HAP-1 (cell line): Measurements from ENCODE around the gene ZNF516.
"Not testable (repeated sequence)": the region's sequence is repeated elsewhere in the genome, so short reads cannot be mapped to it uniquely, and the experiment has no call there.

Experiments used
- DNase-seq, 2 experiments: peaks; one replicate each; pipeline ENCODE4 v3.0.0-alpha.2; 2016 to 2020; ENCODE audit warnings: low spot score in 2 of 2
- H3K27me3 ChIP-seq: fragments of 250-450 bp; sonication (Bioruptor Pico); 2 replicates; pipeline ENCODE4 v1.5.1; 2020; ENCODE audit warnings: low read depth, mild to moderate bottlenecking, moderate library complexity
- H3K36me3 ChIP-seq: fragments of 250-450 bp; sonication (Bioruptor Pico); replicated peaks from 2 replicates; pipeline ENCODE4 v1.5.1; 2020; ENCODE audit warnings: mild to moderate bottlenecking
- H3K4me1 ChIP-seq: fragments of 250-450 bp; sonication (Bioruptor Pico); 2 replicates; pipeline ENCODE4 v1.5.1; 2020; ENCODE audit warnings: mild to moderate bottlenecking
- H3K4me3 ChIP-seq: fragments of 250-450 bp; sonication (Bioruptor Pico); 2 replicates; pipeline ENCODE4 v1.5.1; 2020; ENCODE audit warnings: mild to moderate bottlenecking, moderate library complexity
- H3K9me3 ChIP-seq: fragments of 250-450 bp; sonication (Bioruptor Pico); 2 replicates; pipeline ENCODE4 v1.5.1; 2020; ENCODE audit warnings: mild to moderate bottlenecking, moderate library complexity
- in situ Hi-C: fragments of 300-500 bp; cut with MboI; formaldehyde crosslinking; loops from 3 replicates; pipeline ENCODE4 v1.14.3; 2020; ENCODE audit warnings: low sequenced_read_pairs, inconsistent platforms, mixed read lengths

Gene ZNF516

GRCh38 chr18:76479351-76480238 lies 15.4 kb downstream of the ZNF516 start:
- no peaks in the 10 kb centered on the region for H3K27me3 ChIP-seq
- in situ Hi-C loops: no loop called here
- H3K36me3 ChIP-seq: no peaks in the 10 kb centered on the region
- H3K4me3 ChIP-seq: no peak overlapping the region
- no peak for DNase-seq
- no peaks in the 10 kb centered on the region for H3K9me3 ChIP-seq
- peaks cover 28% of the 10 kb centered on the region for H3K4me1 ChIP-seq

GRCh38 chr18:76476665-76477561 lies 18.1 kb downstream of the ZNF516 start:
- no peaks in the 10 kb centered on the region for H3K9me3 ChIP-seq
- H3K4me3 ChIP-seq: peak overlapping the region; percentile 0; the same call in 1 of the 2 replicates
- H3K27me3 ChIP-seq: no peaks in the 10 kb centered on the region
- no peaks in the 10 kb centered on the region for H3K36me3 ChIP-seq
- in situ Hi-C loops: no loop called here
- peaks cover 27% of the 10 kb centered on the region for H3K4me1 ChIP-seq
- DNase-seq: no peak

GRCh38 chr18:76475450-76476194 lies 19.4 kb downstream of the ZNF516 start:
- DNase-seq: no peak
- Histone ChIP-seq H3K27me3 (no peaks in the 10 kb centered on the region), H3K9me3 (no peaks in the 10 kb centered on the region), H3K4me3 (no peak overlapping the region), H3K4me1 (peaks cover 27% of the 10 kb centered on the region), H3K36me3 (no peaks in the 10 kb centered on the region)
- in situ Hi-C loops: no loop called here

DNA sequence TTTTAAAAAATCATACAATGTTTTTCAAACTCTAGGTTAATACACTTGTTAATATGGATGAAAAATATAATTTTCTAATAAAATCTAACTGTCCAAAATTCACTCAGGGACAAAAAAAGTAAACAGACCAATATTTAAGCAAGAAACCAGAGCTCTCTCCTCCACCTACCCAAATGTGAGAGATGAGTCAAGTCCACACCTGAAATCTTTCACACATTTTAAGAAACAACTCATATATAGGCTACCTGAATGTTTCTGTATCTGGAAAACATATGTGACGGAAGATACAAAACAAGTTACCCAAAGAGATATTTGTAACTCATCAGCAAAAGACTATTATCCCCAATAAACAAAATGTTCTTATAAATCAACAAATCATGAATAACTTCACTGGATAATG lies 20.2 kb downstream of the ZNF516 start:
- no peaks in the 10 kb centered on the region for H3K36me3 ChIP-seq

GRCh38 chr18:76473521-76473920 lies 21.5 kb downstream of the ZNF516 start:
- DNase-seq, H3K36me3 ChIP-seq, H3K4me3 ChIP-seq, H3K27me3 ChIP-seq, in situ Hi-C loops, H3K9me3 ChIP-seq: not testable (repeated sequence)
- H3K4me1 ChIP-seq: peaks cover 26% of the 10 kb centered on the region

More for the DNA sequence above, 20.2 kb downstream of the ZNF516 start:
- DNase-seq: no peak
- Histone ChIP-seq H3K4me3 (no peak overlapping the region), H3K27me3 (no peaks in the 10 kb centered on the region), H3K9me3 (no peaks in the 10 kb centered on the region), H3K4me1 (peaks cover 27% of the 10 kb centered on the region)
- in situ Hi-C loops: no loop called here

DNA sequence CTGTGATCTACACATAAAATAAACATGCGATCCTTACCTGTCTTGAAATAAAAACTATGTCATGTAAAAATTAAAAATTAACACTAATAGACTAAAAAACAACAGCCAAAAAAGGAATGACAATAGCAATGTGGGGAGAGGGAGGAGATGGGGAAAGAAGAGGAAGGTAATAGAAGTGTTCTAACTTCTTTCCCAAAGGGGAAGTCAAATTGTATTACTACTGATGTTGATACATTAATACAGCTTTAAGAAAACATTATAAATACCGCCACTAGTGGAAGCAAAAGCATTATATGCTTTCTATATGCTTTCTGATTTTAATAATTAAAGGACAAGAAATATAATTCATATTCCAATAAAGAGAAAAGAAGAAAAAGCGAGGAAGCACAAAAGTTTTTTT lies 22.2 kb downstream of the ZNF516 start:
- Histone ChIP-seq H3K27me3 (no peaks in the 10 kb centered on the region), H3K4me1 (peaks cover 19% of the 10 kb centered on the region), H3K9me3 (no peaks in the 10 kb centered on the region), H3K36me3 (no peaks in the 10 kb centered on the region), H3K4me3 (no peak overlapping the region)
- DNase-seq: no peak
- in situ Hi-C loops: no loop called here

- DNase-seq: no peak
- H3K36me3 ChIP-seq: no peaks in the 10 kb centered on the region
- H3K27me3 ChIP-seq: no peaks in the 10 kb centered on the region
- H3K9me3 ChIP-seq: no peaks in the 10 kb centered on the region
- H3K4me3 ChIP-seq: no peak overlapping the region
- in situ Hi-C loops: no loop called here
- H3K4me1 ChIP-seq: peaks cover 8% of the 10 kb centered on the region
Measured at GRCh38 chr18:76471593-76471992, 23.4 kb downstream of the ZNF516 start.

DNA sequence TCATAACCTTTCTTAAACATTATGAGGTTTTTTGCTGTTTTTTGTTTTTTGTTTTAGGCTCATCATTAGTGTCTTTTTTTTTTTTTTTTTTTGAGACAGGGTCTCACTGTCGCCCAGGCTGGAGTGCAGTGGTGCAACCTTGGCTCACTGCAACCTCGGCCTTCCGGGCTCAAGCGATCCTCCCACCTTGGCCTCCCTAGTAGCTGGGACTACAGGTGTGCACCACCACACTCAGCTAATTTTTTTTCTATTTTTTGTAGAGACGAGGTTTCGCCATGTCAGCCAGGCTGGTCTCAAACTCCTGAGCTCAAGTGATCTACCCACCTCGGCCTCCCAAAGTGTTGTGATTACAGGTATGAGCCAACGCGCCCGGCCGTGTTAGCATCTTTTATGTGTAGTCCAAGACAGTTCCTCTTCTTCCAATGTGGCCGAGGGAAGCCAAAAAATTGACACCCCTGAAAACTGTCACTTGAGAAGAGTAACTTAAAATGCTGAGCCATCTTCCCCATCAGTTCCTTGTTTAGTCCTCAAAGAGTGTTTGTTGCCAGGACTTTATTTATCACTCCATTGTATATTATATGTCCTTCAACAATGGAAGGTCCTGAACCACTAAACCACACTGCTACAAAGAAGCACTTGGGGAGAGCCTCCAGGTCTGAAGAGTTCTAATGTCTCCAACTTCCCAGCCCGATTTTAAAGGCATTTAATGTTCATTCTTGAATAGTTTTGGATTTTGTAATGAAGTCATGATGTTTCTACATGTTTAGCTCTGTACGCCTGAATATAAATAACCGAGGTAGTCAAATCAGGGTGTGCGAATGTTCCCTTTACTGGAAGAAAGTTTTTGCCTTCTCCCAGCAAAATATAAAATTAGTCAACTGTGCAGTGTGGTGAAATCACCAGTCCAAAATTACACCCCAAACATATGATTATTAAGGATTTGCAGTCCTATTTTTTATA lies 26.4 kb downstream of the ZNF516 start:
- Histone ChIP-seq H3K4me1 (no peaks in the 10 kb centered on the region), H3K4me3 (no peak overlapping the region), H3K36me3 (no peaks in the 10 kb centered on the region), H3K27me3 (no peaks in the 10 kb centered on the region), H3K9me3 (no peaks in the 10 kb centered on the region)
- in situ Hi-C loops: no loop called here
- no peak for DNase-seq

- Histone ChIP-seq H3K27me3 (no peaks in the 10 kb centered on the region), H3K36me3 (no peaks in the 10 kb centered on the region), H3K4me3 (no peak overlapping the region), H3K4me1 (no peaks in the 10 kb centered on the region), H3K9me3 (no peaks in the 10 kb centered on the region)
- in situ Hi-C loops: no loop called here
- no peak for DNase-seq
Measured at GRCh38 chr18:76467371-76468190, 27.5 kb downstream of the ZNF516 start.

- Histone ChIP-seq H3K27me3 (no peaks in the 10 kb centered on the region), H3K36me3 (no peaks in the 10 kb centered on the region), H3K4me3 (no peak overlapping the region), H3K9me3 (no peaks in the 10 kb centered on the region), H3K4me1 (no peaks in the 10 kb centered on the region)
- DNase-seq: no peak
- in situ Hi-C loops: no loop called here
Measured at GRCh38 chr18:76466410-76466991, 28.5 kb downstream of the ZNF516 start.

GRCh38 chr18:76465630-76466409 lies 29.2 kb downstream of the ZNF516 start:
- Histone ChIP-seq H3K9me3 (no peaks in the 10 kb centered on the region), H3K27me3 (no peaks in the 10 kb centered on the region), H3K4me1 (no peaks in the 10 kb centered on the region), H3K36me3 (no peaks in the 10 kb centered on the region), H3K4me3 (no peak overlapping the region)
- no peak for DNase-seq
- in situ Hi-C loops: no loop called here
